Activated CD4-positive, alpha-beta T cell treated with anti-CD3 and anti-CD28 coated beads, Interleukin-2, amount 50 U/mL, for 48 hours (primary cell): ENCODE data around the gene MOCOS.
A peak's percentile ranks its signal among the peaks of the same experiment; 100 is the strongest.

Source experiments
- DNase-seq, 2 experiments: peaks; one replicate each; pipeline ENCODE4 v3.0.0-alpha.2; 2020

The MOCOS gene

GRCh38 chr18:36179562-36180355, 7.5 kb upstream of the MOCOS start:
- no peak for DNase-seq

- DNase-seq: no peak
Measured at GRCh38 chr18:36181441-36181840, 5.9 kb upstream of the MOCOS start.

- no peak for DNase-seq
Measured at GRCh38 chr18:36181898-36182506, 5.3 kb upstream of the MOCOS start.

GRCh38 chr18:36183033-36183432, 4.3 kb upstream of the MOCOS start:
- no peak for DNase-seq

GRCh38 chr18:36183987-36184386, 3.3 kb upstream of the MOCOS start:
- DNase-seq: no peak

GRCh38 chr18:36185157-36185556, 2.1 kb upstream of the MOCOS start:
- DNase-seq: no peak

- no peak for DNase-seq
Measured at GRCh38 chr18:36185901-36186460, 1.3 kb upstream of the MOCOS start.

- peak; percentile 29 to 33 for DNase-seq
Measured at GRCh38 chr18:36186461-36187192, 670 bp upstream of the MOCOS start.

GRCh38 chr18:36187826-36188721, 777 bp downstream of the MOCOS start:
- no peak for DNase-seq

- no peak for DNase-seq
Measured at GRCh38 chr18:36188916-36189315, 1.6 kb downstream of the MOCOS start.

GRCh38 chr18:36189486-36189885, 2.2 kb downstream of the MOCOS start:
- no peak for DNase-seq

- DNase-seq: no peak
Measured at GRCh38 chr18:36191286-36191685, 4.0 kb downstream of the MOCOS start.

GRCh38 chr18:36191711-36192110, 4.4 kb downstream of the MOCOS start:
- DNase-seq: no peak

- no peak for DNase-seq
Measured at GRCh38 chr18:36194600-36195315, 7.5 kb downstream of the MOCOS start.

GRCh38 chr18:36195427-36196122, 8.3 kb downstream of the MOCOS start:
- no peak for DNase-seq

GRCh38 chr18:36196238-36196995, 9.1 kb downstream of the MOCOS start:
- no peak for DNase-seq

GRCh38 chr18:36197511-36198166, 10.3 kb downstream of the MOCOS start:
- no peak for DNase-seq

- DNase-seq: no peak
Measured at GRCh38 chr18:36199691-36200295, 12.5 kb downstream of the MOCOS start.

- no peak for DNase-seq
Measured at GRCh38 chr18:36200354-36200771, 13.1 kb downstream of the MOCOS start.
